Measurements from ENCODE around the gene HAS3. TPM values are rescaled to one million over a fixed set of nuclear protein-coding genes. Genes with fewer than 3 reads are reported as not detected.

HAS3 gene
- total RNA-seq, 1 donor from 2014 or later: 3.7 TPM

DNA sequence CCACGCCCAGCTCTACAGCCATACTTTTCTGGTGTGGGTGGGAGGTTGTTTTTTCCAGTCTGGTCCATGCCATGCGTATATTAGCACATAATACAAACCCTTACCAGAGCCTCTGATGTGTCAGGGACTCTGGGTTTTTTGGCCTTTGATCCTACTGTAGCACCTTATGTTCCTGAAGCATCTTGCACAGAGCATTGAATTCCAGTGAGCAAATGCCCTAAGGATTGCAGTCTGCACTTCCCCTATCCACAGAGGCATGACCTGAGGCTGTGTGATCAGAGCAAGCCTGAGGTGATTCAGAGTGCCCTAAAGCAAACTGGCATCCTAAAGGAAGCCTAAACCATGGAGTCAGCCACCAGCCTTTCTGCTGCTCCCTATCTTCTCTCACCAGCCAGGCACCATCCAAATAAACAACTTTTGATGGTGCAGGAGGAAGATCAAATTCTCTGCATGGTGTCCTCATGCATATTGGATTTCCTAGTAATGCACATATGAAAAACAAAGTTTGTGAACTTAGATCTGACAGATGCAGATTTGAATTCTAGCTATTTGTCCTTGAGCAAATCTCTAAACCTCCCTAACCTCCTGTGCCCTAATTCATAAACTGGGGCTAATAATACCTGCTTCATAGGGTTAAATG, 41.2 kb upstream of the HAS3 start:
- no peaks in the 10 kb centered on the region for H3K36me3 Mint-ChIP-seq
- no peak overlapping the region for H3K4me3 Mint-ChIP-seq
- no peak for DNase-seq (ENCODE audit: extremely low spot score, unreplicated experiment)
- H3K27ac Mint-ChIP-seq: no peak overlapping the region
- peaks cover 19% of the 10 kb centered on the region for H3K4me1 Mint-ChIP-seq (ENCODE audit: unreplicated experiment)
- no peaks in the 10 kb centered on the region for H3K27me3 Mint-ChIP-seq
- TF ChIP-seq, protein P1, sequence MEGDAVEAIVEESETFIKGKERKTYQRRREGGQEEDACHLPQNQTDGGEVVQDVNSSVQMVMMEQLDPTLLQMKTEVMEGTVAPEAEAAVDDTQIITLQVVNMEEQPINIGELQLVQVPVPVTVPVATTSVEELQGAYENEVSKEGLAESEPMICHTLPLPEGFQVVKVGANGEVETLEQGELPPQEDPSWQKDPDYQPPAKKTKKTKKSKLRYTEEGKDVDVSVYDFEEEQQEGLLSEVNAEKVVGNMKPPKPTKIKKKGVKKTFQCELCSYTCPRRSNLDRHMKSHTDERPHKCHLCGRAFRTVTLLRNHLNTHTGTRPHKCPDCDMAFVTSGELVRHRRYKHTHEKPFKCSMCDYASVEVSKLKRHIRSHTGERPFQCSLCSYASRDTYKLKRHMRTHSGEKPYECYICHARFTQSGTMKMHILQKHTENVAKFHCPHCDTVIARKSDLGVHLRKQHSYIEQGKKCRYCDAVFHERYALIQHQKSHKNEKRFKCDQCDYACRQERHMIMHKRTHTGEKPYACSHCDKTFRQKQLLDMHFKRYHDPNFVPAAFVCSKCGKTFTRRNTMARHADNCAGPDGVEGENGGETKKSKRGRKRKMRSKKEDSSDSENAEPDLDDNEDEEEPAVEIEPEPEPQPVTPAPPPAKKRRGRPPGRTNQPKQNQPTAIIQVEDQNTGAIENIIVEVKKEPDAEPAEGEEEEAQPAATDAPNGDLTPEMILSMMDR (conservative IDR thresholded peaks at IDR 0.05): no peak
- no peaks in the 10 kb centered on the region for H3K9me3 Mint-ChIP-seq

DNA sequence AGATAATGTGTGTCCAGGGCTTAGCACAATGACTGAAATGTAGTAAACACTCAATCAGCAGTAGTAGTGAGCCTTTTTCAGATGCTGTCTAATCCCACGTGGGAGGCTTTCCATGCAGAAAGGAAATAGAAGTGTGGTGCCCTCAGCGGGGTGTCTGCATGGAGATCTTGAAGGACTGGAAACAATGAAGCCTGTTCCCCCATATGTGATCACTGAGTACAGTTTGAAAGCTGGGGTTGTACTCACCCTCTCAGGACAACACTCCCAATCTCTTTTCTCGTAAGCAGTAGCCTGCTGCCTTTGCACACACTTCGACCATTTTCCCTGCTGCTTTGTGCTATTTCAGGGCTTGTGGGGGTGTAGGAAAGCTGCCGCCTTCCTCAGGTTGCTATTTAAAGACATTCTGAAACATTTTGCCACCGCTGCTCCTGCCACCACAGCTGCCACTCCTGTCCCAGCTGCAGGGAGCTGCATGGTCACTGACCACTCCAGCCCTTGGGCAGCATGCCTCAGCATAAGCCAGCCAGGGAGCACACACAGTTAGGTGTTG, 40.6 kb upstream of the HAS3 start:
- Mint-ChIP-seq H3K36me3 (no peaks in the 10 kb centered on the region), H3K4me1 (ENCODE audit: unreplicated experiment) (peaks cover 19% of the 10 kb centered on the region), H3K9me3 (no peaks in the 10 kb centered on the region), H3K27me3 (no peaks in the 10 kb centered on the region), H3K27ac (no peak overlapping the region), H3K4me3 (no peak overlapping the region)
- no peak for DNase-seq (ENCODE audit: extremely low spot score, unreplicated experiment)
- TF ChIP-seq, protein P1 (conservative IDR thresholded peaks at IDR 0.05): no peak

- TF ChIP-seq, protein P1 (conservative IDR thresholded peaks at IDR 0.05): no peak
- H3K27me3 Mint-ChIP-seq: no peaks in the 10 kb centered on the region
- DNase-seq (ENCODE audit: extremely low spot score, unreplicated experiment): no peak
- H3K4me3 Mint-ChIP-seq: no peak overlapping the region
- no peak overlapping the region for H3K27ac Mint-ChIP-seq
- no peaks in the 10 kb centered on the region for H3K9me3 Mint-ChIP-seq
- H3K4me1 Mint-ChIP-seq (ENCODE audit: unreplicated experiment): peaks cover 27% of the 10 kb centered on the region
- H3K36me3 Mint-ChIP-seq: no peaks in the 10 kb centered on the region
These were observed 35.9 kb upstream of the HAS3 start for GRCh38 chr16:69069504-69069903.

DNA sequence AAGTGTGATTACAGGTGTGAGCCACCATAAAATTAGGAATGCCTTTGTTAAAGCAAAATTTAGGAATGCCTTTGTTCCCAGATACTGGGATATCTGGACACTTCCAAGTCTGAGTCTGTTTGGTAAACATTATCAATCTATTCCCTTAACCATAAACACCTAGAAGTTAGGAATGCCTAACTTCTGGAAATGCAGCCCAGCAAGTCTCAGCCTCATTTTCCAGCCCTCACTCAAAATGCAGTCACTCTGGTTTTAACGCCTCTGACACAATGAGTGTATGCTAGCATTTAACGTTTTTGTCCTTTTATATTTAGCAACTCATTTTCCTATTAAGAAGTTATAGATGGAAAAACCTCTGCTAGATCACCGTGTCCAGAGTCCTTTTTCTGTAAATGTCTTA, 34.4 kb upstream of the HAS3 start:
- TF ChIP-seq, protein P1 (conservative IDR thresholded peaks at IDR 0.05): no peak

DNA sequence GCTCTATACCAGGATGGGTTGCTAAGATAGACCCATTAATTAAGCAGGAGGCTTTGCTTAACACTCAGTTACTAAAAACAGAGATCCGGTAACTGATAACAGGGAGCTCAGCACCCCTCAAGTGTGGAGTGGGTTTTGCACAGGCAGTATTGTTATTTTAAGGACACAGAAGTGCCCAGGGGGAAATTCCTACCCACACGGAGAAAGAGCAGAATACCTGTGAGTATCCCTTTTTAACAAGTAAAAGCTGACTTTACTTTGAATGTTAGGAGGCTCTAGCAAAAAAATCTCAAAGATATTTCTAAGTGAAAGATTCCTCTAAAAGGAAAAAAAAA, 32.8 kb upstream of the HAS3 start:
- Mint-ChIP-seq H3K4me3 (no peak overlapping the region), H3K27me3 (no peaks in the 10 kb centered on the region), H3K4me1 (ENCODE audit: unreplicated experiment) (peaks cover 13% of the 10 kb centered on the region), H3K27ac (peak overlapping the region; percentile 74), H3K9me3 (no peaks in the 10 kb centered on the region), H3K36me3 (no peaks in the 10 kb centered on the region)
- DNase-seq (ENCODE audit: extremely low spot score, unreplicated experiment): no peak
- TF ChIP-seq, protein P1 (conservative IDR thresholded peaks at IDR 0.05): no peak

More for the DNA sequence above, 34.4 kb upstream of the HAS3 start:
- Mint-ChIP-seq H3K27ac (no peak overlapping the region), H3K4me3 (no peak overlapping the region), H3K9me3 (no peaks in the 10 kb centered on the region), H3K27me3 (no peaks in the 10 kb centered on the region), H3K36me3 (no peaks in the 10 kb centered on the region), H3K4me1 (ENCODE audit: unreplicated experiment) (peaks cover 14% of the 10 kb centered on the region)
- DNase-seq (ENCODE audit: extremely low spot score, unreplicated experiment): no peak
